ENCODE results near the gene CFP. TPM values are rescaled to one million over a fixed set of nuclear protein-coding genes. Genes with fewer than 3 reads are reported as not detected.
A peak's percentile ranks its signal among the peaks of the same experiment; 100 is the strongest.

The CFP gene
- total and polyA plus RNA-seq, 3 experiments from 2014 or later, result 1.4 to 2.3 (median 1.8) TPM

DNA sequence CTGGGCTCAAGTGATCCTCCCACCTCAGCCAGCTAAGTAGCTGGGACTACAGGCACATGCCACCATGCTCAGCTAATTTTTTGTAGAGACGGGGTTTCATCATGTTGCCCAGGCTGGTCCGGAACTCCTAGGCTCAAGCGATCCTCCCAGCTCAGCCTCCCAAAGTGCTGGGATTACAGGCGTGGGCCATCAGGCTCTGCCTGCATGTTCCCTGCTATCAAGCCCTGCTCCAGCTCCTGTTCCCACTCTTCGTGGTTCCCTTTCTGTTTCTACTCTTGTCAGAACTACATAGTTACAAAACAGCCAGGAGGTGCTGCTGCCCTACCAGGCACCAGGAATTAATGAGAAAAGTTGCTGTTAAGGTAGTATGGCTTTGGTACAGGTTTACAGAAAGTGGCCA is 38.7 kb downstream of the CFP start:
- H3K9me3 ChIP-seq (ENCODE audit: low read length), result no peaks in the 10 kb centered on the region
- peaks cover 4% of the 10 kb centered on the region for H3K4me1 ChIP-seq (ENCODE audit: insufficient read depth, low read length)
- no peak for DNase-seq
- peaks cover 6 to 8% (median 7%) of the 10 kb centered on the region in 3 donors for H3K4me1 Mint-ChIP-seq
- peaks cover 0 to 1% of the 10 kb centered on the region in 2 donors for H3K27me3 Mint-ChIP-seq
- no peak overlapping the region for H3K27ac Mint-ChIP-seq
- H3K27me3 ChIP-seq (ENCODE audit: insufficient read depth, low read length, poor library complexity, severe bottlenecking), result no peaks in the 10 kb centered on the region
- H3K27ac ChIP-seq (ENCODE audit: low read depth, low read length), result no peak overlapping the region
- H3K36me3 Mint-ChIP-seq, result peaks cover 0 to 1% (median under 1%) of the 10 kb centered on the region in 3 donors
- no peak overlapping the region for H3K4me3 Mint-ChIP-seq
- ChIA-PET POLR2A (no interaction called here), CTCF (no interaction called here)
- H3K9me3 Mint-ChIP-seq, result peaks cover under 1 to 5% (median 2%) of the 10 kb centered on the region in 5 donors
- H3K36me3 ChIP-seq (ENCODE audit: insufficient read depth, low read length), result no peaks in the 10 kb centered on the region
- H3K4me3 ChIP-seq (ENCODE audit: low read length), result no peak overlapping the region

DNA sequence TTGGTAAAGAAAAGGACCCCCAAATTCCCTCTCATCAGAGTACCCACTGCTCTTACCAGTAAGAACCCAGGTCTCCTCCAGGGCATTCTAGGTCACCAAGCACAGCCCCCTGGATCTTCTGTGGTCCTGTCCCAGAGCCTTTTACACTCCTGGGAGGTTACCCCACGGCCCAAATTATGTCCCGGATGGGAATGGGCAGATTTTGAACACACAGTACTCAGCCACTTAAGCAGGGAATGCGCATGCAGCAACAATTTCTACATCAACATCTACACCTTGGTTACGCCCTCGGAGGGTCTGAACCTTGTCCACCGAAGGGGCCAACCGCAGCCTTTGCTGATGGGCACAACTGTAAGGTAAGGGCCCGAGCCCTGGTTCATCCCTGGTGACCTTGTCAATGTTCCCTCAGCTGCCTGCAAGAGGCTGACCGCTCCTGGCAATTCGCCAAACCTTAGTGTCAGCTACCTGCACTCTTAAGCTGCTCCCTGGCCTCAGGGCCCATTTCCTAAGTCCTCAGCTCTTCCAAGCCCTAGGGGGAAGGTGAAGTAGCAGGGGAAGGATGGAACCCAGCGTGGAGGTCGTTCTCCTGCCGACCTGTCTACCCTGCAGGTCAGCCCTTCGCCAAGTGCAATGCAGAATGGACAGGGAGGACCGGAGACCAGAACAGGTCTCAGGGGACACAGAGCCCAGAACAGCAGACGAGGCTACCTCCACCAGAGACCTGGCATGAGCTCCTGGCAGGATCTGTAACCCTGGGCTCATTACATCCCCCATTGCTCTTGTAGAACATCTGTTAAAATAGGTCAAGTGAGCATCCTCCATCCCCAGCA is 41.6 kb downstream of the CFP start:
- DNase-seq, result no peak
- H3K4me3 Mint-ChIP-seq, result no peak overlapping the region
- POLR2A ChIA-PET, result no interaction called here
- H3K4me1 Mint-ChIP-seq, result peaks cover 8 to 11% (median 10%) of the 10 kb centered on the region in 3 donors
- no peaks in the 10 kb centered on the region for H3K9me3 ChIP-seq (ENCODE audit: low read length)
- H3K9me3 Mint-ChIP-seq, result no peaks in the 10 kb centered on the region
- H3K36me3 Mint-ChIP-seq, result peaks cover 0 to 12% (median 0%) of the 10 kb centered on the region in 3 donors
- no peaks in the 10 kb centered on the region for H3K4me1 ChIP-seq (ENCODE audit: insufficient read depth, low read length)
- no peak overlapping the region for H3K27ac ChIP-seq (ENCODE audit: low read depth, low read length)
- peak overlapping the region in 3 of 8 donors; percentile 50 to 68 (median 52) for H3K27ac Mint-ChIP-seq
- peaks cover 0 to 3% of the 10 kb centered on the region in 2 donors for H3K27me3 Mint-ChIP-seq
- H3K36me3 ChIP-seq (ENCODE audit: insufficient read depth, low read length), result no peaks in the 10 kb centered on the region
- H3K4me3 ChIP-seq (ENCODE audit: low read length), result no peak overlapping the region
- no peaks in the 10 kb centered on the region for H3K27me3 ChIP-seq (ENCODE audit: insufficient read depth, low read length, poor library complexity, severe bottlenecking)
- CTCF ChIA-PET, result no interaction called here

DNA sequence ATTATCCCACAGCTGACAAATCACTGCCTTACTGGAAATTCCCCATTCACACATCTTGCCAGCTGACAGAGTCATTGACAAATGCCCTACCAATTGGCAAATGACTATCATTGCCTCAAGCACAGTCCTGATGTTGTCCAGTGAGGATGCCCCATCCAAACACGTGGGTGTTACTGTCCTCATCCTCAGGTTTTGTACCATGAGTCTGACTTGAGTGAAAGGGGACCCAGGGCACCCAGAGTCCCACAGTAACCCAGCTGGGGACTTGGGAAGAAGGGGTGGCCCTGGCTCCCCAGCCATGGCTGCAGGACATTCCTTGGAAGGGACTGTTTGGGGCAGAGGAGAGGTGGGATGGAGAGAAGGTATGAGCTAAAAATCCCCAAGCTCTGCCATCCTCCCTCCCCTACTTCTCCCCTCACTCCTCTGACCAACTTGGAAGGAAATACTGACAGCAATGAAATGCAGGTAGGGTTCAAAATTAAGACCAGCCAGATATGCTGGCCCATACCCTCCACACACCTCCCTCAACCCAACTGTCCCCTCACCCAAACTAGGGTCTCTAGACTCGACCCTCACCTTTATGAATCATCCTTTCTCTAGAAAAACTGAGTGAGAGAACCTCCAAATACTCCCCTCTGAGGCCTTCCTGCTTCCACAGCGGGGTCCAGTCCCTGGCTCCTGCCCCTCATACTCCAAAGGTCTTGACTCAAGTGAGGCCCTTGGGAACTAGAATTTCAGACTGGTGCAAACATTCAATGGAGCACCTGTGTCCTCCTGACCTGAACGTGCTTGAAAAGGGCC is 42.4 kb downstream of the CFP start:
- DNase-seq, result no peak
- Histone ChIP-seq H3K9me3 (ENCODE audit: low read length) (no peaks in the 10 kb centered on the region), H3K4me1 (ENCODE audit: insufficient read depth, low read length) (peaks cover 4% of the 10 kb centered on the region), H3K36me3 (ENCODE audit: insufficient read depth, low read length) (no peaks in the 10 kb centered on the region), H3K27ac (ENCODE audit: low read depth, low read length) (no peak overlapping the region), H3K27me3 (ENCODE audit: insufficient read depth, low read length, poor library complexity, severe bottlenecking) (no peaks in the 10 kb centered on the region), H3K4me3 (ENCODE audit: low read length) (no peak overlapping the region)
- Mint-ChIP-seq H3K27ac (peak overlapping the region in 5 of 8 donors; percentile 43 to 78 (median 50)), H3K9me3 (no peaks in the 10 kb centered on the region), H3K36me3 (peaks cover 0 to 12% (median 0%) of the 10 kb centered on the region in 3 donors), H3K4me3 (no peak overlapping the region), H3K27me3 (peaks cover 0 to 3% of the 10 kb centered on the region in 2 donors), H3K4me1 (peaks cover 8 to 14% (median 13%) of the 10 kb centered on the region in 3 donors)
- POLR2A ChIA-PET, result no interaction called here
- CTCF ChIA-PET, result no interaction called here

DNA sequence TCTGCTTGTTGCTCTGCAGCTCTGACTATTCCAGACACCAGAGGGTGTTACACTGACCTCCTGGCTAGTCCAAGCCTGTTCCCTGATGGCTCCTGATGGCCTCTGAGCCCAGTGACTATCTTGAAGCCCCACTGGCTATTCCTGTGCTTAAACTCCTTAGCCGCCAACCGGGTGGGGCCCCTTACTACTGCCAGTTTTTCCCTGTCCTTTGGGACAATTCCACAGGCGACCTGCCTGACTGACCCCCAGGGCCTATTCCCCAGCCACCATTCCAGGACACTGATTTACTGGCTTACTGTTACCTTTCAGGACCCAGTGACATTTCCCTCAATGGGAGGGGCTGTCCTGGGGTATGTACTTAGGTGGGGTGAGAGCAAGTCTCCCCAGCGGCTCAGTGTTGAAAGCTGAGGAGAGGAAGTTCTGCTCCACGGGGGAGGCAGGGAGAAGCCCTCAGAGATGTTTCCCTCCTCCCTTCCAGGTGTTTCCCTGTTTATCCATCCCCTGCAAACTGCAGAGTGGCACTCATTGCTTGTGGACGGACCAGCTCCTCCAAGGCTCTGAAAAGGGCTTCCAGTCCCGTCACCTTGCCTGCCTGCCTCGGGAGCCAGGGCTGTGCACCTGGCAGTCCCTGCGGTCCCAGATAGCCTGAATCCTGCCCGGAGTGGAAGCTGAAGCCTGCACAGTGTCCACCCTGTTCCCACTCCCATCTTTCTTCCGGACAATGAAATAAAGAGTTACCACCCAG is 43.5 kb downstream of the CFP start:
- Mint-ChIP-seq H3K36me3 (peaks cover 0 to 12% (median 0%) of the 10 kb centered on the region in 3 donors), H3K27ac (peak overlapping the region in 3 of 8 donors; percentile 7 to 78 (median 21)), H3K27me3 (peaks cover 0 to 3% of the 10 kb centered on the region in 2 donors), H3K9me3 (no peaks in the 10 kb centered on the region), H3K4me1 (peaks cover 17 to 25% (median 23%) of the 10 kb centered on the region in 3 donors), H3K4me3 (no peak overlapping the region)
- Histone ChIP-seq H3K4me3 (ENCODE audit: low read length) (no peak overlapping the region), H3K36me3 (ENCODE audit: insufficient read depth, low read length) (no peaks in the 10 kb centered on the region), H3K27me3 (ENCODE audit: insufficient read depth, low read length, poor library complexity, severe bottlenecking) (no peaks in the 10 kb centered on the region), H3K27ac (ENCODE audit: low read depth, low read length) (no peak overlapping the region), H3K9me3 (ENCODE audit: low read length) (no peaks in the 10 kb centered on the region), H3K4me1 (ENCODE audit: insufficient read depth, low read length) (peaks cover 12% of the 10 kb centered on the region)
- POLR2A ChIA-PET, result no interaction called here
- no peak for DNase-seq
- CTCF ChIA-PET, result no interaction called here

DNA sequence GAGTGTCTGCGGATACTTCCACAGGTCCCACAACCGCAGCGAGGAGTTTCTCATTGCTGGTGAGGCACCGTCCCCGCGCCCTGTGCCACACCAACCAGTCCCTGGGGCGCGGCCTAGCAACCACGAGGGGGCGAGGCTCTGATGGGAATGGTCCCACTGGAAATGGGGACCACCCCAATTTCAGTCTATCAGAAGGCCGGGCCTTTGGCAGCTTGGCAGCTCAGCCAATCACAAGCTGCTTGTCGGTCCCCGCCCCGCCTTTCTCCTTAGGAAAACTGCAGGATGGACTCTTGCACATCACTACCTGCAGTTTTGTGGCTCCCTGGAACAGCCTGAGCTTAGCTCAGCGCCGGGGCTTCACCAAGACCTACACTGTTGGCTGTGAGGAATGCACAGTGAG is 44.5 kb downstream of the CFP start:
- Mint-ChIP-seq H3K27ac (peak overlapping the region in 1 of 8 donors; percentile 41), H3K4me3 (no peak overlapping the region), H3K4me1 (peaks cover 18 to 28% (median 23%) of the 10 kb centered on the region in 3 donors), H3K9me3 (no peaks in the 10 kb centered on the region), H3K36me3 (peaks cover 0 to 12% (median 0%) of the 10 kb centered on the region in 3 donors), H3K27me3 (peaks cover 0 to 1% of the 10 kb centered on the region in 2 donors)
- Histone ChIP-seq H3K9me3 (ENCODE audit: low read length) (no peaks in the 10 kb centered on the region), H3K27me3 (ENCODE audit: insufficient read depth, low read length, poor library complexity, severe bottlenecking) (no peaks in the 10 kb centered on the region), H3K27ac (ENCODE audit: low read depth, low read length) (no peak overlapping the region), H3K4me1 (ENCODE audit: insufficient read depth, low read length) (peaks cover 15% of the 10 kb centered on the region), H3K36me3 (ENCODE audit: insufficient read depth, low read length) (no peaks in the 10 kb centered on the region), H3K4me3 (ENCODE audit: low read length) (no peak overlapping the region)
- ChIA-PET CTCF (no interaction called here), POLR2A (no interaction called here)
- DNase-seq, result no peak

DNA sequence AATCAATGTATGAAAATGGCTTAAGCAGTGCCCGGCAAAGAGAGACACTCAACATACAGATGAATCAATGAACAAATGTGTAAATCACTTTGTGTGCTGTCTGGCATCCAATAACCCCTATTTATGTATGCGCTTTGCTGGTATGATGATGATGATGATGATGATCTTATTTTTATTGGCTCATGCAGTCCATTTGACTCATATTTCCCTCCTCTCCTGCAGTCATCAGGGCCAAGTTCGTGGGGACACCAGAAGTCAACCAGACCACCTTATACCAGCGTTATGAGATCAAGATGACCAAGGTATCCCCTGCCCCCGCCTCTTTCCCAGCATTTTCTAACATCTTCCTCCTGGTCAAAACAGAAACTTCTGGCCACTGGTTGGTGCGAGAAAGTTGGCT is 45.0 kb downstream of the CFP start:
- POLR2A ChIA-PET, result no interaction called here
- no peaks in the 10 kb centered on the region for H3K36me3 ChIP-seq (ENCODE audit: insufficient read depth, low read length)

DNA sequence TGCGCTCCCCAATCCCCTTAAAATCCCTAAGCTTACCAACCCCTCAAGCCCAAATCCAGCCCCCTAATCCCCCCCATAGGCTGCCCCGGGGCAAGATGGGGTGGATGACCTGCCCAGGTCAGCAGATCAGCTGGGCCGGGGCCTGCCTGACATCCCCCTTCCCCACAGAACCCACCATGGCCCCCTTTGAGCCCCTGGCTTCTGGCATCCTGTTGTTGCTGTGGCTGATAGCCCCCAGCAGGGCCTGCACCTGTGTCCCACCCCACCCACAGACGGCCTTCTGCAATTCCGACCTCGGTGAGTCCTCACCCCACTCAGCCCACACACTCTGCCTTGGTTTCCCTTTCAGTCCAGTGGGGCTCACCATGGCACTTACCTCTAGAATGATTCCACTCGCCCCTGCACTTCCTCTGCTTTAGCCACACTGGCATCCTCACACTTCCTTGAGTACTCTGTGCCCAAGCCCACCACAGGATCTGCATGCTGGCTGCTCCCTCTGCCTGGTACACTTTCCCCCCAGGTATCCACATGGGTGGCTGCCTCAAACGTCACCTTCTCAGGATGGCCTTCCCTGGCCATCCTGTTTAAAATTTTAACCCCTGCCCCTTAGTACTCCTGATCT is 46.4 kb downstream of the CFP start:
- Mint-ChIP-seq H3K4me1 (peaks cover 18 to 36% (median 23%) of the 10 kb centered on the region in 3 donors), H3K27me3 (peaks cover 0 to 2% of the 10 kb centered on the region in 2 donors), H3K4me3 (peak overlapping the region; percentile 29 to 81 (median 38)), H3K36me3 (peaks cover 0 to 12% (median 0%) of the 10 kb centered on the region in 3 donors), H3K9me3 (no peaks in the 10 kb centered on the region), H3K27ac (peak overlapping the region; percentile 36 to 89 (median 71))
- Histone ChIP-seq H3K27me3 (ENCODE audit: insufficient read depth, low read length, poor library complexity, severe bottlenecking) (no peaks in the 10 kb centered on the region), H3K36me3 (ENCODE audit: insufficient read depth, low read length) (no peaks in the 10 kb centered on the region), H3K4me3 (ENCODE audit: low read length) (no peak overlapping the region), H3K9me3 (ENCODE audit: low read length) (no peaks in the 10 kb centered on the region), H3K27ac (ENCODE audit: low read depth, low read length) (peak overlapping the region; percentile 54), H3K4me1 (ENCODE audit: insufficient read depth, low read length) (peaks cover 15% of the 10 kb centered on the region)
- POLR2A ChIA-PET, result interaction anchor here (0.6 to 0.9 kb wide), 3 partner anchors 12 to 67 kb away, joined by 3 to 6 read pairs (median 6); partner anchors contain the start of gene ELK1
- CTCF ChIA-PET, result no interaction called here
- DNase-seq, result no peak

More for the DNA sequence above, 45.0 kb downstream of the CFP start:
- Mint-ChIP-seq H3K27me3 (peaks cover 0 to 1% of the 10 kb centered on the region in 2 donors), H3K4me1 (peaks cover 18 to 31% (median 23%) of the 10 kb centered on the region in 3 donors), H3K4me3 (no peak overlapping the region), H3K27ac (peak overlapping the region in 1 of 8 donors; percentile 48), H3K9me3 (no peaks in the 10 kb centered on the region), H3K36me3 (peaks cover 0 to 12% (median 0%) of the 10 kb centered on the region in 3 donors)
- H3K4me3 ChIP-seq (ENCODE audit: low read length), result no peak overlapping the region
- no peaks in the 10 kb centered on the region for H3K27me3 ChIP-seq (ENCODE audit: insufficient read depth, low read length, poor library complexity, severe bottlenecking)
- no peaks in the 10 kb centered on the region for H3K9me3 ChIP-seq (ENCODE audit: low read length)
- DNase-seq, result no peak
- H3K4me1 ChIP-seq (ENCODE audit: insufficient read depth, low read length), result peaks cover 15% of the 10 kb centered on the region
- no peak overlapping the region for H3K27ac ChIP-seq (ENCODE audit: low read depth, low read length)
- CTCF ChIA-PET, result no interaction called here
